ENCODE results near the gene DIAPH3.

The DIAPH3 gene

DNA sequence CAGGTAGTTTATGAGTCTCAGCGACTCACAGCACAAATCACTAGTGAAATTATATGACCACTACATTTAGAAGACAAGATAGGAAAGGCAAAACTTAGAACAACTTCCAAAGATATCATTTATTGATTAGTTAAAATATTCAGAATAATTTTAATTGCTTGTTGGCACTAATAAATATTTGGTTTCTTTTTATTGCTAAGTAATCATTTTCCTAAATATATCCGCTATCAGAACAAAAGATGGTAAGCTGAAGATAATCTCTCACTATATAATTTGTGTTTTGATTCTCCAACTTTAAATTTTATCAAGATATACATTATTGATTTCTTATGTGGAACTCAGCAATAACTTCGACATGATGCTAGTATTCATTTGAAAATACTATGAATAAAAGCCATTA is 248.5 kb downstream of the DIAPH3 start:
- no peak overlapping the region for H3K4me3 ChIP-seq (ENCODE audit: low read length)
- DNase-seq (ENCODE audit: low read depth, low spot score), result no peak

DNA sequence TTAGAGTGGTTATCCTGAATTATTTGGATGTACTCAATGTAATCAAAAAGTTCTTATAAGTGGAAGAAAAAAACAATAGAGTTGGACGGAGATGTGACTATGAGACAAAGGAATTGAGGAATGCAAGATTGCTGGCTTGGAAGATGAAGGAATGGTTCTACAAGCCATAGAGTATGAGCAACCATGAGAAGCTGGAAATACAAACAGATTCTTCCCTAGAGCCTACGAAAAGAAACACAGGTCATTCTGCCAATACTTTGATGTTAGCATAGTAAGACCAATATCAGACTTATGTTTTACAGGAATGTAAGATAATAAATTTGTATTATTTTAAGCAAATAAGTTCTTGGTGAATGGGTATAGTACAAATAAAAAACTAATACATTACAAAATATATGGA is 249.2 kb downstream of the DIAPH3 start:
- H3K4me3 ChIP-seq (ENCODE audit: low read length), result no peak overlapping the region

DNA sequence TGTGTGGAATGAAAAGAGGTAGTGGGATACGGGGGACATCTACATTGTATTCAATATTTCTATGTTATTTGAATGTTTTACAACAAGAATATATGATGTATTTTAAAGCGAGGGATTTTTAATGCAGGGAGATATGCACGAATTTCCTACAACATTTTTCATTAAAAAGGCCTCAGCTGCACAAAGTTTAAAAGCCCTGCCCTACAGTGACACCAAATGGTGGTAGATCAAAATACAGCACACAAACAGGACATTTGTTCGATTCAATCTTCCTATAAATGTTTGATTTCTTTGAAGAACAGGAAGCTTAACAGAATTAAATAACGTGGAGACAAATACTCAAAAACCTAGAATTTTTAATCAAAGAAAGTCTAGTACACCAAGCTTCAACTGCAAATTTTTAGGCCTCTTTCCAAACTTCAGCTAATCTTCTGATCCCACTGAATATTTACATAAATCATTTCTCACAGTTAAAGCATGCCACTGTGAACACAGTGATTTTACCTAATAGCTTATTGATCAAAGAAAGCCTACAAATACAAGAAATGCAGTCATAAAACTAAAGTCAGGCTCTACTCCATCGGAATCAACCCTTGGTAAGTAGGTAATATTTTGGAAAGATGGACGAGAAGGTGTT is 257.2 kb downstream of the DIAPH3 start:
- H3K4me3 ChIP-seq (ENCODE audit: low read length), result no peak overlapping the region
- DNase-seq (ENCODE audit: low read depth, low spot score), result peak; percentile 9

More for the DNA sequence above, 249.2 kb downstream of the DIAPH3 start:
- DNase-seq (ENCODE audit: low read depth, low spot score), result no peak

DNA sequence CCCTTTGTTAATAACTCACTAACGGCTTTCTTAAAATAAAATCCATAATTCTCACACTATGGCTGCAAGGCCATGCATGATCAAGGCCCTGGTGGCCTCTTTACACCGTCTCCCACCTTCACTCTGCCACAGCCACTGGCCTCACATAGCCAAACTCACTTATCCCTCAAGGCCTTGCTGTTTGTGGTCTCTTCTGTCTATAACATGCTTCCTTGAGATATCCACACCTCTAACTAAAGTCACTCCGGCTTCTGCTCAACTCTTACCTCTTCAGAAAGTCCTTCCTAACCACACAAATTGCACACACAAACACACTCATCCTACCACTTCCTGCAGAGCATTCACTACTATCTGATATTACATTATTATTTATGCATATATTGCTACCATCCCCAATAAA is 262.5 kb downstream of the DIAPH3 start:
- peak; percentile 77 for DNase-seq (ENCODE audit: low read depth, low spot score)
- no peak overlapping the region for H3K4me3 ChIP-seq (ENCODE audit: low read length)

DNA sequence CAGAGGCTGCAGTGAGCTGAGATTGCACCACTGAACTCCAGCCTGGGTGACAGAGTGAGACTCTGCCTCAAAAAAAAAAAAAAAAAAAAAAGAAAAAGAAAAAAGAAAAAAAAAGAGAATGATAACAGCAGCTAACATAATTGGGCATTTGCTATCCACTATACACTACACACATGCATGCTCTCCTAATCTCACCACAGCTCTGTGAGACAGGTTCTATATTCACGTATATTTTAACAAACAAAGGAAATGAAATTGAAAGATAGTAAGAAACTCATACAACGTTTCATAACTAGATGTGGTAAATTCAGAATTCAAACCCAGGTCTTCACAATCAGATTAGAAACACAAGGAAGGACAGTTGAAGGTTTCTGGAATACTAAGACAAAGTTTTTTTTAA is 265.7 kb downstream of the DIAPH3 start:
- no peak overlapping the region for H3K4me3 ChIP-seq (ENCODE audit: low read length)
- DNase-seq (ENCODE audit: low read depth, low spot score), result no peak

DNA sequence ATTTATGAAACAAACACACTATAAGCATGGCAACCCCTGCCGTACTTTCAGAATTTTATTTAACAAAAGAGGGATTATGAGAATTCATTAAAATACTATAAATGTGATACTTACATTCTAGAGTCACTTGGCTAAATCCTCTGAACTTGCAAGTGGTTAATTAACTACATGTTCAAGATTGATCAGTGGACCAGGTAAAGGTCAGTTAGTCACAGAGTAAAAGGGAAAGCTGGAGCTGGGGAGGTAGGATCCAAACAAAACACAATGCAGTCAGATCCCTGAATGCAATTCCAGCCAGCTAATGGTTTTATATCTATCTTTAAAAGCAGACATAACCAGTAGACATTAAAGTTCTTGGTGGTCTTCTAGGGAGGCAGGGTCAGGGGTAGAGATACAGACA is 270.5 kb downstream of the DIAPH3 start:
- no peak overlapping the region for H3K4me3 ChIP-seq (ENCODE audit: low read length)
- DNase-seq (ENCODE audit: low read depth, low spot score), result no peak

DNA sequence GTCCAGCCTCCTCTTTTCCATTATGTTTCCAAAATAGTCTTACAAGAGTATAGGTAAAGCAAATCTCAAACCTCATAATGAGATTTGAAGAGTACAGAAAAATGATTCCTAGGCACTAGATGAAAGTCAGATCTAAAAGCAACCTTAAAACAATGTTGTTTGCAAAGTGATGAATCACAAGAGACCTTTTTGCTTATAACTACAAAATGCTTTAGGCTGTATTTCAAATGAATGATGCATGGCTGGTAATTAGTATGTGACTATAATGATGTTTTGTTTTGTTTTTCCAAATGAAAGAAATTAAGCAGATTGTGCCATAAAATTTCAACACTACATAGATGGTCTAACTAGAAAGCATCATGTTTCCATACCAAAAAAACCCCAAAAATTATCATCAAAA is 272.7 kb downstream of the DIAPH3 start:
- no peak overlapping the region for H3K4me3 ChIP-seq (ENCODE audit: low read length)
- no peak for DNase-seq (ENCODE audit: low read depth, low spot score)

DNA sequence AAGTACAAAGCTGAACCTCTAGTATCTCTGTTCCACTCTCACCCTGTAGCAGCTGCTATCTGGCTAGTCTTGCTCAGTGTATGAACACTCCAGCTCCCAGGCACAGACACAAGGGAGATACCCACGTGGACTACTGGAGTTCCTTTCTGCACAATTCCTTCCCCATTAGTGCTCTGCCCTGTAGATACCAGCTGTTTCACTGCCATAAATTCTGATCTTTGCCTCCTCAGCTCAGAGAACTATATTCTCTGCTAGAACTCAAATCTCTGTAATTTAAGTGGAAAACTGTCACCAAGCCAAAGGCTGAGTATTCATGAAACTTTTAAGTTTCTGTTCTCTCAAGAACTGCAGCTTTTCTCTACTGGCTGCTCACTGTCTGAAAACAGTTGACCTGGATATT is 273.7 kb downstream of the DIAPH3 start:
- no peak for DNase-seq (ENCODE audit: low read depth, low spot score)
- no peak overlapping the region for H3K4me3 ChIP-seq (ENCODE audit: low read length)

DNA sequence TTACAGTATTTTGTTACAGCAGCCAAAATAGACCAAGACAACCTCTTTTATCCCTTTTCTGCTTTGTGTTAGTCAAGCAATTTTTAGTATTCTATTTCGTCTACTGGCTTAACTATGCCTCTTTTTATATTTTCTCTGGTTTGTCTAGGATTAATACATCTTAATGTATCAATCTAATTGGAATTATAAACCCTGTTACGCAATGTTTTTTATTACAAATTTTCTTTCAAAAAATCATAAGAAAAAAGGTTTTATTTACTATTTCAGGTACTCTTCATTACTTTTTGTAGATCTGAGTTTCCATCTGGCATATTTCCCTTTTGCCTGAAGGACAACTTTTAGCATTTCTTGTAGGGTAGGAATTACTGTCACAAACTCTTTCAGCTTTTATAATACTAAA is 275.3 kb downstream of the DIAPH3 start:
- no peak for DNase-seq (ENCODE audit: low read depth, low spot score)
- H3K4me3 ChIP-seq (ENCODE audit: low read length), result no peak overlapping the region

DNA sequence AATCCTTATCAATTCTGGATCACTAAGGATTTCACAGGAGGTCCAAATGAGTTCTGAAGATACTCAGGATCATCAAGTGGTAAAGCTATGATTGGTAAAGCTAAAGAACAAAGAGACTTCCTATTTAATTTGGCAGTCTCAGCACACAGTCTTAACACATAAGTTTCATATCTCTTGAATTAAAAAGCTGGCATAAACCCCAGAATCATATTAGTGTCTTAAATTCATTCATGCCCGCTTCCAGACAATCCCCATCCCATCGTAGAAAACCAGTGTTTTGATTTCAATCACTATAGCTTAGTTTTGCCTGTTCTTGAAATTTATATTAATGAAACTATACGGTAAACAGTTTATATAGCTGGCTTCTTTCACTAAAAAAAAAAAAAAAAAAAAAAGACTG is 278.7 kb downstream of the DIAPH3 start:
- H3K4me3 ChIP-seq (ENCODE audit: low read length), result no peak overlapping the region
- DNase-seq (ENCODE audit: low read depth, low spot score), result no peak

DNA sequence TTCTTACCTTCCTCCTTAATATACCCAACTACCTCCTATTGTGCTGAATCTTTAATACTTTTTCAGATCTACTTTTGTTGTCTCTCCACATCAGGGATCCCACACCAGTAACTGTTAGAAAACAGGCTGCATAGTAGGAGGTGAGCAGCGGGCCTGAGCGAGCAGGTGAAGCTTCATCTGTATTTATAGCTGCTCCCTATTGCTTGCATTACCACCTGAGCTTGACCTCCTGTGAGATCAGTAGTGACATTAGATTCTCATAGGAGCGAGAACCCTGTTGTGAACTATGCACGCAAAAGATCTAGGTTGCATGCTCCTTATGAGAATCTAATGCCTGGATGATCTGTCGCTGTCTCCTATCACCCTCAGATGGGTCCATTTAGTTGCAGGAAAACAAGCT is 279.8 kb downstream of the DIAPH3 start:
- H3K4me3 ChIP-seq (ENCODE audit: low read length), result no peak overlapping the region

DNA sequence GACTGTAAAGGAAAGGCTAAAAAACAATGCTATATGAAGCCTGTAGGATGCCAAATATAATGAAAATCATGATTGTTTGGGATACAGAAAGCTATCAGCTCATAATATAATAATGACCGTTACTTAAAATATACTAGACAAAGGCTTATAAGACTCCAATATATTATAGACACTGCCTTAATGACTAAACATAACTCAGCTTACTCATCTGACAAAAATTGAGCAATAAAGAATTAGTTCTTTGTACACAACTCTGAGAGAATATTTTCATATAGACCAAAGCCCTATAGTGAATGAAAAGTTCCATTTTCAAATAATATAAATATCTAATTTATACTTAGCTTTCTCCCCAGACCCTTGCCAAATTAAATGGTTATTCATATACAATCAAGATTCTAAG is 283.3 kb downstream of the DIAPH3 start:
- H3K4me3 ChIP-seq (ENCODE audit: low read length), result no peak overlapping the region
- DNase-seq (ENCODE audit: low read depth, low spot score), result no peak

More for the DNA sequence above, 279.8 kb downstream of the DIAPH3 start:
- no peak for DNase-seq (ENCODE audit: low read depth, low spot score)

DNA sequence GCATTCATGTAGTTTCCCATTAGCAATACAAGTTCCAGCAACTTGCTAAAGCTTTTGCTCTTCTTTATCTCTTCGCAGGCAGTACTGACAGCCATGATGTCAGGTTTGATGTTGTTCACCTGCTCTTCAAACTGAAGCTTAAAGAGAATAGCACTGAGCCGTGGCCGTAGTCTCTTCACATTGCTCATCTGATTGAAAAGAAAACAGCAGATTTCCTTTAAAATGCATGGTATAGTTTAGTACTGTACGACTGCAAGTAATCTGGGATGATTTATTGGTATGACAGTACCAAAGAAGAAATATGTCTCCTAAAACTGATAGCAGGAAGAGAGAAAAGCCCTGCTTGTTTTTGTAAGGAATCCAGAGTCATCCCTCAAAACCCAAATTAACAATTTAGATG is 284.4 kb downstream of the DIAPH3 start:
- DNase-seq (ENCODE audit: low read depth, low spot score), result no peak
- no peak overlapping the region for H3K4me3 ChIP-seq (ENCODE audit: low read length)

DNA sequence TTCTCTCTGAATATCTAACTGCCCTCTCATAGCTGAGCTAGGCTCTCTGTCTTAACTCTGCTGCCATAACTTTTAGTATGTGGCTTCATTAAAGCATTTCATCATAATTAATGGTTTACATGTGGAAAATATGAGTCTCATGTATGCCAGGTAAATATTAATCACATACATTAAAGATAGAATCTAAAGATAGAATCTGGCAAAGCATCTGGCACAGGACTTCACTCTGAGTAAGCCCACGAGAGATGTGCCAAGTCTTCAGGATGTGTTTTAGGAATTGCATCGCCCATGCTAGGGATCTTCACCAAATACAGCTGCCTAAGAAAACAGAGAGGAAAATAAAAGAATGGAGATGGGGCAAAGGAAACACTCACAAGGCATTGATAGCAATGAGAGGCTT is 285.8 kb downstream of the DIAPH3 start:
- H3K4me3 ChIP-seq (ENCODE audit: low read length), result no peak overlapping the region
- DNase-seq (ENCODE audit: low read depth, low spot score), result no peak

DNA sequence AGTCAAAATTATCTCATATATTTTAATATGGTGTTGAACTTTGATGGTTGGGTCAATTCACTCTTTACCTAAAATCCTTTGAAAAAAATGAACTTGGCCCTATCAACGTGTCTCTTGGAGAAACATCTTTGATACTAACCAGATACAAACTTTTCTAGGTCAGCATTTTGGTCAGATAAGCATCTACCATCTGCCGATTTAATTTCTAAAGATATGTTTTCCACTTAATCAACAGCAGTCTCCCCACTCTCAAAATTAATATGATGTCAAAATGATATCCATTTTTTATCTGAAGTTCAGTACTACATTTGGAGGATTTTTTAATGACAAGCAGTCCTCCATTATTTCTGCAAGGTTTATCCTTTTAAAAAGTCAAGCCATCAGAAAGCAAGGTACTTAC is 288.8 kb downstream of the DIAPH3 start:
- DNase-seq (ENCODE audit: low read depth, low spot score), result no peak
- no peak overlapping the region for H3K4me3 ChIP-seq (ENCODE audit: low read length)

DNA sequence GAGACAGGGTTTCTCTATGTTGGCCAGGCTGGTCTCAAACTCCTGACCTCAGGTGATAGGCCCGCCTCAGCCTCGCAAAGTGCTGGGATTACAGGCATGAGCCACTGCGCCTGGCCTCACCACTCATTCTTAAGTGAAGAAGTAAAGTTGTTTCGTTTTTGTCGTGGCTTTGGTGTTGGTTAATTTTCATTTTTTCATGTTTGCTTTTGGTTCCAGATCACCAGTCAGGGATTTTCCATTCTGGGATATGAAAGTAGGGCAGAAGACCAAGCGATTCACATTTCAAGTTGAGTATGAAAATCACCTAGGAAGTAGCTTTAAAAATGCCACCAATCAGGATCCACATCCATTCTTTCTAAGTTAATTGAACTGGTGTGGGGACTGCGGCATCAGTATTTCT is 289.9 kb downstream of the DIAPH3 start:
- H3K4me3 ChIP-seq (ENCODE audit: low read length), result no peak overlapping the region
- DNase-seq (ENCODE audit: low read depth, low spot score), result no peak

DNA sequence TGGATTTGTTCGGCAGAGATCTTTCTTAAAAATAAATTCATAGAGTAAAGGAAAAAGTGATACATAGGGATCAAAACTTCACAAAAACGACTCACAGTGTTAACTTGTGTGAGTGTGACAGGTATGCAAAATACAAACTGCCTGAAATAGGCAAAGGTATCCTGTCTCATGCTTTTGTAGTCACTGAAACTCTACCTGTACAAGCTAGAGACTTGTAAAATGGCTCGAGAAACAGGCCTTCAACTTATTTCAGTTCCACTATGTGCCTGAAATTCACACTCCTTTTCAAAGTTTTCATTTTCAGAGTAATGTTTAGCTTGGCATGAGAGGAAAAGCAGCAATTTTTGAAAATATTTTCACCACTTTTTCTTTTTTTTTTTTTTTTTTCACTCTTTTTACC is 290.4 kb downstream of the DIAPH3 start:
- no peak overlapping the region for H3K4me3 ChIP-seq (ENCODE audit: low read length)
- DNase-seq (ENCODE audit: low read depth, low spot score), result no peak

DNA sequence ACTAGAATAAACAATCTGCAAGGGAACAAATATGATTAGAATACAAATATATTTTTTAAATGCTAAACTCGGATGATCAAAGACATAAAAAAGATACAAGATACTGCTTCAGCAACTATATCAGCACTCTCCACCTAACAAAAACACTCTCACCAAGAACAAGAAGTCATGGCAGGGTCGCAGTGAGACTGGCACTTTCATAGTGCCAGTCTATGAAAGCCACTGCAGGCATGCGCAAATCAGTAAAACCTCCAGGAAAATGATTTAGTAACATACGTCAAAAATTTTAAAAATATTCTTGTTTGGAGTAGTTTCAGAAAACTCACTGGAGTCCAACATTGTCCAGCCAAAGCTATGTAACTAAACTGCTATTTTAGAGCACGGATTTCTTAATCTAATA is 295.9 kb downstream of the DIAPH3 start:
- no peak for DNase-seq (ENCODE audit: low read depth, low spot score)
- no peak overlapping the region for H3K4me3 ChIP-seq (ENCODE audit: low read length)

DNA sequence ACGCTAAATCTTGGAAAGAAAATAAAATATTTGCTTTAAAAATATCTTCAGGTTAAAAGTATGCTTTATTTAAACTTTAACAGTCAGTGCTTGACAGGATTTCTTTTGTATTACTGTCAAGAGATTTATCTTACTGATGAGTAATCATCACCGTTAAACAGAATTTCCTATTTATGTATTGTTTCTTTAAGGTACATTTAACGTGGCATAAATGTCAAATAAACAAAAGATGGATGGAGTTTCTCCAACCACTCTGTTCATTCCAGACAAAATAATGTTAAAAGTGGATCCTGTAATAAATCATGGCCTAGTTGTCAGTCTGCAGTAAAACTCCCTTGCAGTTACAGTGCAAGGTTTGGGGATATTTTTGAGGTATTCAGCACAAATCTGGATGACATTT is 298.3 kb downstream of the DIAPH3 start:
- H3K4me3 ChIP-seq (ENCODE audit: low read length), result no peak overlapping the region
- no peak for DNase-seq (ENCODE audit: low read depth, low spot score)

DNA sequence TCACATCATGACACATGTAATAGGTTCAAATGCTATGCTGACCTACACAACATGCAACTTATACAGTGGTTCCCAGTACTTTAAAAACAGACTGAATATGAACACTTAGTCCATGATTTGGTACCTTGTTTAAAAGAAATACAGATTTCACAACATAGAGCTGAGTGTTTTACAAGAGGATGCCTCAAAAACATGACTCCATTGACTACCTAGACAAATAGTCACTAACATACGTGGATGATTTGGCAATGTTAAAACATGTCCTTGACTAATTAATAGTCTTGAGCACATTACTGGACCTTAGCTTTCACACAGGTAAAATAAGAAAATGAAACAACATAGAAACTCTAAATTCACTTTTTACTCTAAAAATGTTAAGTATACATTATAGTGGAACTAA is 300.1 kb downstream of the DIAPH3 start:
- no peak for DNase-seq (ENCODE audit: low read depth, low spot score)

DNA sequence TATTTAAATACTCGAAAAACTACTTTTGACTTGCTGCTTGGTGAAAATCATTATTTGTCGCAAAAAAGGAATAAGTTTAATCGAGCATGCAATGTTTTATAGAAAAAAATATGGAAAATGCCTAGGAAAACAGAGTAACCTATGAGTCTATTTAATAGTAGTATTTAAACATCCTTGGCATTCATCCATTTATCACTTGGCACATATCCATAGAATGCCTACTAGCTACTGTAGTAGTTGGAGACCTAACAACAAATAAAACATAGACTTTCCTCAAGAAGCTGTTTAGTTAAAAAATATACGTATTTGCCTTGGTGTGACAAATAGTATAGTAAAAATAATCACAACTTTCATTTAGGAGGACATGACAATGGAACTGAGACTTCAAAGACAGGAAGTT is 302.1 kb downstream of the DIAPH3 start:
- no peak for DNase-seq (ENCODE audit: low read depth, low spot score)
- H3K4me3 ChIP-seq (ENCODE audit: low read length), result no peak overlapping the region

More for the DNA sequence above, 300.1 kb downstream of the DIAPH3 start:
- no peak overlapping the region for H3K4me3 ChIP-seq (ENCODE audit: low read length)

Data from Jurkat, Clone E6-1 (cell line).